Prostate gland (tissue), 2 donors: Measurements from ENCODE around the gene NID1. TPM values are rescaled to one million over a fixed set of nuclear protein-coding genes. Genes with fewer than 3 reads are reported as not detected.
"Not testable (repeated sequence)": the region's sequence is repeated elsewhere in the genome, so short reads cannot be mapped to it uniquely, and the experiment has no call there.

ENCODE experiments used
- DNase-seq: peaks from one replicate; pipeline ENCODE4 v3.0.0-alpha.2; 2019; ENCODE audit warnings: low spot score
- H3K27ac ChIP-seq, 2 donors: fragments of 200-600 bp; sonication (generic); 2 replicates each; pipeline ENCODE4 v1.5.1; 2017 to 2019
- H3K27me3 ChIP-seq: fragments of 200-600 bp; sonication (generic); replicated peaks from 2 replicates; pipeline ENCODE4 v1.5.1; 2019; ENCODE audit not compliant: insufficient read depth
- H3K36me3 ChIP-seq, 2 donors: fragments of 200-600 bp; sonication (generic); 1 replicate in 1 of 2; 2 replicates in 1 of 2; pipeline versions ENCODE4 v1.5.1 to v1.8.1; 2017 to 2019
- H3K4me1 ChIP-seq: fragments of 200-600 bp; sonication (generic); replicated peaks from 2 replicates; pipeline ENCODE4 v1.5.1; 2019
- H3K4me3 ChIP-seq, 2 donors: fragments of 200-600 bp; sonication (generic); 2 replicates each; pipeline ENCODE4 v1.5.1; 2017 to 2019
- H3K9me3 ChIP-seq: fragments of 200-600 bp; sonication (generic); 2 replicates; pipeline ENCODE4 v1.5.1; 2017
- CTCF ChIP-seq, 4 experiments: fragments of 200-600 bp in 2 of 4; fragments of 450-650 bp in 2 of 4; sonication (generic) in 2 of 4; IDR thresholded peaks; 1 replicate in 3 of 4; 2 replicates in 1 of 4; pipeline ENCODE4 v1.5.1; 2016 to 2019; ENCODE audit warnings: antibody characterized with exemption in 4 of 4, mild to moderate bottlenecking in 2 of 4, moderate library complexity in 2 of 4
- POLR2A ChIP-seq: fragments of 450-650 bp; IDR thresholded peaks from one replicate; pipeline ENCODE4 v1.6.1; 2016; ENCODE audit warnings: antibody characterized with exemption, mild to moderate bottlenecking
- POLR2AphosphoS5 ChIP-seq: sonication (generic); formaldehyde crosslinking; IDR thresholded peaks from one replicate; pipeline ENCODE4 v1.6.1; 2017; ENCODE audit warnings: antibody characterized with exemption
- WGBS: methylation state at CpG from one replicate; pipeline ENCODE4 v1.1.5; 2018; 5-methylcytosine and 5-hydroxymethylcytosine counted together
- intact Hi-C: fragments of 100-400 bp; cut with DNase I; formaldehyde crosslinking; loops from one replicate; pipeline ENCODE4 v1.14.2; 2022
- small RNA-seq, 2 donors: library from RNA; depleted of rRNA; stranded (forward); fragments of <200 nt; gene quantifications; one replicate each; pipeline ENCODE3, GENCODE V24; 2016
- total RNA-seq, 2 donors: library from RNA; depleted of rRNA; stranded (reverse); fragments of >200 nt; gene quantifications; one replicate each; pipeline ENCODE4 v1.1.0, GENCODE V29; 2016

Gene NID1
- total RNA-seq, 2 donors from 2014 or later, result 21.6 to 74.9 TPM

DNA sequence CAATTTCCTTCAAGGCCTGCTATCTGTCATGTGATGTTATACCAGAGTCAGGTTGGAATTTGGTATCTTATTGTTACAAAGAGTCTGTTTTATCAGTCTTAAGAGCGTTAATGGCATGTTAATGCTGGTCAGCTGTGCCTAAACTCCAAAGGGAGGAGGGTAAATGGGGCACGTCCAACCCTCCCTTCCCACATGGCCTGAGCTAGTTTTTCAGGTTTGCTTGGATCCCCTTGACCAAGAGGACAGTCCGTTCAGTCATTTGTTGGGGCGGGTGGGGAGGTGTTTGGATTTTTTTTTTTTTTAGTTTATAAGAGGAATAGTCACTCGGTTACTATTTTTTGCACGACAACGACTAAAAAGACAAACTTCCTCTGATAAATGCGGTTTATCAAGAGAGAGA, 134.3 kb downstream of the NID1 start:
- Histone ChIP-seq H3K4me1 (no peaks in the 10 kb centered on the region), H3K9me3 (no peaks in the 10 kb centered on the region), H3K4me3 (no peak overlapping the region), H3K27me3 (no peaks in the 10 kb centered on the region), H3K36me3 (no peaks in the 10 kb centered on the region), H3K27ac (peak overlapping the region in 1 of 2 donors; percentile 14)
- TF ChIP-seq CTCF (IDR thresholded peaks at IDR 0.05) (no peak), POLR2AphosphoS5 (peak; percentile 77), POLR2A (no peak)
- 37% methylated on average over 8 of the region's 8 CpGs for WGBS
- intact Hi-C loops, result no loop called here
- peak; percentile 72 for DNase-seq

GRCh38 chr1:235929216-235929615, 135.7 kb downstream of the NID1 start:
- intact Hi-C loops, result no loop called here
- WGBS, result 72% methylated on average over 4 of the region's 4 CpGs
- Histone ChIP-seq H3K36me3 (no peaks in the 10 kb centered on the region), H3K4me1 (no peaks in the 10 kb centered on the region), H3K4me3 (no peak overlapping the region), H3K27me3 (no peaks in the 10 kb centered on the region), H3K9me3 (no peaks in the 10 kb centered on the region), H3K27ac (no peak overlapping the region)
- TF ChIP-seq POLR2AphosphoS5 (no peak), CTCF (IDR thresholded peaks at IDR 0.05) (no peak), POLR2A (no peak)
- DNase-seq, result no peak

DNA sequence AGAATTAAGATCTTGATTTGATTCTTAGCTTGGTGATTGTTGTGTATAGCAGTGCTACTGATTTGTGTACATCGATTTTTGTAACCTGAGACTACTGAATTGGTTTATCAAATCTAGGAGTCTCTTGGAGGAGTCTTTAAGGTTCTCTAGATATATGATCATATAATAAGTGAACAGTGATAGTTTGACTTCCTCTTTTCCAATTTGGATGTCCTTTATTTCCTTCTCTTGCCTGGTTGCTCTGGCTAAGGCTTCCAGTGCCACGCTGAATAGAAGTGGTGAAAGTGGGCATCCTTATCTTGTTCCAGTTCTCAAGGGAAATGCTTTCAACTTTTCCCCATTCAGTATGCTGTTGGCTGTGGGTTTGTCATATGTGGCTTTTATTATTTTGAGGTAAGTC, 136.7 kb downstream of the NID1 start:
- Histone ChIP-seq H3K36me3 (no peaks in the 10 kb centered on the region), H3K27me3 (no peaks in the 10 kb centered on the region), H3K9me3 (no peaks in the 10 kb centered on the region), H3K4me1 (no peaks in the 10 kb centered on the region), H3K4me3 (no peak overlapping the region), H3K27ac (no peak overlapping the region)
- DNase-seq, result no peak
- 91% methylated on average over 2 of the region's 2 CpGs for WGBS
- TF ChIP-seq POLR2AphosphoS5, result no peak
- TF ChIP-seq CTCF (IDR thresholded peaks at IDR 0.05), result no peak
- no peak for TF ChIP-seq POLR2A
- intact Hi-C loops, result no loop called here

DNA sequence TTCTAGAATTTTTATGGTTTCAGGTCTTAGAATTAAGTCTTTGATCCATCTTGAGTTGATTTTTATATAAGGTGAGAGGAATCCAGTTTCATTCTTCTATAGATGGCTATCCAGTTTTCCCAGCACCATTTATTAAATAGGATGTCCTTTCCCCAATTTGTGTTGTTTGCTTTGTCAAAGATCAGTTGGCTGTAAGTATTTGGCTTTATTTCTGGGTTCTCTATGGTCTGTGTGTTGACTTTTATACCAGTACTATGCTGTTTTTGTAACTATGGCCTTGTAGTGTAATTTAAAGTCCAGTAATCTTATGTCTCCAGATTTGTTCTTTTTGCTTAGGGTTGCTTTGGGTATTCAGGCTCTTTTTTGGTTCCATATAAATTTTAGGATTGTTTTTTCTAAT, 137.3 kb downstream of the NID1 start:
- H3K27me3 ChIP-seq, H3K4me1 ChIP-seq, H3K27ac ChIP-seq, DNase-seq, H3K9me3 ChIP-seq, H3K4me3 ChIP-seq, H3K36me3 ChIP-seq, intact Hi-C loops: not testable (repeated sequence)

Small RNAs within 50 kb of the gene (small RNA-seq; reads per million reads assigned to genes)
- gene RF00019, result 0 reads per million in 2 donors

Other genes with a start within 250 kb of the NID1 start
- 10 to 100 TPM; 21.9 to 41.7 TPM for gene LYST, start 198.2 kb downstream of the NID1 start, total RNA-seq
- 10 to 100 TPM in 1 of 2 donors, 1 to 10 TPM in 1; 9.1 to 33.7 TPM for gene GPR137B, start 77.4 kb upstream of the NID1 start, total RNA-seq
- 10 to 100 TPM; 10.4 to 12.0 TPM for gene ERO1B, start 216.9 kb upstream of the NID1 start, total RNA-seq